Peyer's patch (tissue), 4 donors: Measurements from ENCODE around the gene DEK.

Experiments used
- CTCF ChIP-seq, 6 experiments: fragments of 450-650 bp in 4 of 6; fragments of 200-600 bp in 2 of 6; sonication (generic) in 1 of 6; IDR thresholded peaks; one replicate each; pipeline ENCODE4 v1.5.1; 2017 to 2019; ENCODE audit warnings: antibody characterized with exemption in 6 of 6, mild to moderate bottlenecking in 3 of 6, moderate library complexity in 1 of 6
- POLR2A ChIP-seq, 2 donors: fragments of 450-650 bp; IDR thresholded peaks; one replicate each; pipeline ENCODE4 v1.5.1; 2017; ENCODE audit warnings: antibody characterized with exemption in 2 of 2, mild to moderate bottlenecking in 2 of 2, moderate library complexity in 2 of 2

- TF ChIP-seq CTCF (IDR thresholded peaks at IDR 0.05): no peak
- TF ChIP-seq POLR2A (IDR thresholded peaks at IDR 0.05): no peak
Observed at GRCh38 chr6:18245642-18246041, 18.7 kb downstream of the DEK start.
